Peyer's patch (tissue), 4 donors: ENCODE results near the gene PRSS35. TPM values are rescaled to one million over a fixed set of nuclear protein-coding genes. Genes with fewer than 3 reads are reported as not detected.
A peak's percentile ranks its signal among the peaks of the same experiment; 100 is the strongest.

Experiments
- DNase-seq, 3 donors: peaks; one replicate each; pipeline ENCODE4 v3.0.0-alpha.2; 2017 to 2019
- H3K27ac ChIP-seq, 4 donors: fragments of 200-600 bp; sonication (generic); one replicate each; pipeline ENCODE4 v1.5.1; 2016 to 2019
- H3K27me3 ChIP-seq, 2 donors: fragments of 200-600 bp; sonication (generic); one replicate each; pipeline ENCODE4 v1.5.1; 2019
- H3K36me3 ChIP-seq, 3 donors: fragments of 200-600 bp; sonication (generic); one replicate each; pipeline ENCODE4 v1.5.1; 2016 to 2019
- H3K4me1 ChIP-seq, 4 donors: fragments of 200-600 bp; sonication (generic); one replicate each; pipeline ENCODE4 v1.5.1; 2016 to 2019
- H3K4me3 ChIP-seq, 4 donors: fragments of 200-600 bp; sonication (generic); 1 replicate in 3 of 4; 2 replicates in 1 of 4; pipeline ENCODE4 v1.5.1; 2016 to 2019; ENCODE audit warnings: mild to moderate bottlenecking in 1 of 4
- H3K9me3 ChIP-seq, 4 donors: fragments of 200-600 bp; sonication (generic); one replicate each; pipeline ENCODE4 v1.5.1; 2016 to 2019; ENCODE audit warnings: mild to moderate bottlenecking in 1 of 4
- CTCF ChIP-seq, 6 experiments: fragments of 450-650 bp in 4 of 6; fragments of 200-600 bp in 2 of 6; sonication (generic) in 1 of 6; IDR thresholded peaks; one replicate each; pipeline ENCODE4 v1.5.1; 2017 to 2019; ENCODE audit warnings: antibody characterized with exemption in 6 of 6, mild to moderate bottlenecking in 3 of 6, moderate library complexity in 1 of 6
- POLR2A ChIP-seq, 2 donors: fragments of 450-650 bp; IDR thresholded peaks; one replicate each; pipeline ENCODE4 v1.5.1; 2017; ENCODE audit warnings: antibody characterized with exemption in 2 of 2, mild to moderate bottlenecking in 2 of 2, moderate library complexity in 2 of 2
- total RNA-seq, 4 donors: library from RNA; depleted of rRNA; stranded (reverse); fragments of >200 nt; gene quantifications; one replicate each; pipeline ENCODE4 v1.1.0, GENCODE V29; 2016

PRSS35 gene
- total RNA-seq, 4 donors from 2014 or later, result not detected

DNA sequence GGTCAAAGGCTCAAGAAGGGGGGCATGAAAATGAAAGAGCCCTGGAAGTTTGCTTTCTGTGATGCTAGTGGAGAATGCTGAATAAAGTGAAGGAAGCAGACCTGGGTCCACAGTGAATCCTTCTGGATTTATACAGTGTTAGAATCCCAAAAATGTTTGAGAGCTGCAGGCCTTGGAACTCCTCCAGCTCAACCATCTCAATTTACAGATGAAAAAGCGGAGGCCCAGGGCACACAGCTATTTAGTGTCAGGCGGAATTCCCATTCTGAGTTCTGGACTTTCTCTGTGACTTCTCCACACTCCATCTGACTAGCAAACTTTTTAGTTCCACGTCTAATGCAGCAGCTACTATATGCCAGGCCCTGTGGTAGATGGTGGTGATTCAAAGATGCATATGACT, 1.5 kb upstream of the PRSS35 start:
- H3K36me3 ChIP-seq, result no peaks in the 10 kb centered on the region
- no peak overlapping the region for H3K4me3 ChIP-seq
- H3K27ac ChIP-seq, result no peak overlapping the region
- DNase-seq, result no peak
- peaks cover 0 to 8% (median 0%) of the 10 kb centered on the region in 4 donors for H3K4me1 ChIP-seq
- TF ChIP-seq POLR2A (IDR thresholded peaks at IDR 0.05) (no peak), CTCF (IDR thresholded peaks at IDR 0.05) (no peak)
- no peaks in the 10 kb centered on the region for H3K9me3 ChIP-seq
- H3K27me3 ChIP-seq, result no peaks in the 10 kb centered on the region

- Histone ChIP-seq H3K27ac (no peak overlapping the region), H3K27me3 (no peaks in the 10 kb centered on the region), H3K36me3 (no peaks in the 10 kb centered on the region), H3K4me3 (no peak overlapping the region), H3K4me1 (peaks cover 0 to 8% (median 0%) of the 10 kb centered on the region in 4 donors), H3K9me3 (no peaks in the 10 kb centered on the region)
- DNase-seq, result no peak
- TF ChIP-seq POLR2A (IDR thresholded peaks at IDR 0.05), result no peak
- no peak for TF ChIP-seq CTCF (IDR thresholded peaks at IDR 0.05)
Observed at GRCh38 chr6:83511266-83511665, 1.1 kb upstream of the PRSS35 start.

DNA sequence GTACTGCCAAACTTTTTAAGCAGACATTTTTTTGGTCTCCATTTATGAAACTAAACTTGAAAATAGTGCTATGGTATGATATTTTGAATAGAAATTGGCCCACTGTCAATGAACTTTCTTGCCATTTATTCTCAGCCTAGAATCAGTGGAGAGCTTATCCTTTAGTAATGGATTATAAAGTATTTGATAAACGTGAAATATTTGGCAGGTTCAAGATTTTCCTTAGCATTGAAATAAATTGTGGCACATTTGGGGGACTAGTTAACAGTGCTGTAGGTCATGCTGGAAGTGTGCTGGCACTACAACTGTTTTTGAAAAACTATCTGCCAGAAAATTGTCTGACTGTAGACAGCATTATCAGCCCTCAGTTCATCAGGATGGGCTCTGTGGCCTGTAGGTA, 2.1 kb downstream of the PRSS35 start:
- DNase-seq, result no peak
- TF ChIP-seq POLR2A (IDR thresholded peaks at IDR 0.05), result no peak
- TF ChIP-seq CTCF (IDR thresholded peaks at IDR 0.05), result no peak
- no peaks in the 10 kb centered on the region for H3K9me3 ChIP-seq
- H3K27ac ChIP-seq, result no peak overlapping the region
- H3K4me1 ChIP-seq, result peaks cover 0 to under 1% (median 0%) of the 10 kb centered on the region in 4 donors
- no peak overlapping the region for H3K4me3 ChIP-seq
- no peaks in the 10 kb centered on the region for H3K27me3 ChIP-seq
- no peaks in the 10 kb centered on the region for H3K36me3 ChIP-seq

- no peaks in the 10 kb centered on the region for H3K27me3 ChIP-seq
- no peak for TF ChIP-seq POLR2A (IDR thresholded peaks at IDR 0.05)
- peak; percentile 45 to 89 (median 83) for TF ChIP-seq CTCF (IDR thresholded peaks at IDR 0.05)
- no peak overlapping the region for H3K4me3 ChIP-seq
- peak in 1 of 3 donors; percentile 56 for DNase-seq
- H3K4me1 ChIP-seq, result no peaks in the 10 kb centered on the region
- no peaks in the 10 kb centered on the region for H3K36me3 ChIP-seq
- H3K9me3 ChIP-seq, result no peaks in the 10 kb centered on the region
- no peak overlapping the region for H3K27ac ChIP-seq
Observed at GRCh38 chr6:83514866-83515466, 2.6 kb downstream of the PRSS35 start.

GRCh38 chr6:83517500-83517899, 5.2 kb downstream of the PRSS35 start:
- no peaks in the 10 kb centered on the region for H3K4me1 ChIP-seq
- no peak overlapping the region for H3K4me3 ChIP-seq
- no peaks in the 10 kb centered on the region for H3K9me3 ChIP-seq
- no peak overlapping the region for H3K27ac ChIP-seq
- no peaks in the 10 kb centered on the region for H3K36me3 ChIP-seq
- no peak for TF ChIP-seq CTCF (IDR thresholded peaks at IDR 0.05)
- no peak for TF ChIP-seq POLR2A (IDR thresholded peaks at IDR 0.05)
- DNase-seq, result no peak
- H3K27me3 ChIP-seq, result no peaks in the 10 kb centered on the region
